Prostate gland (tissue), 2 donors: ENCODE measurements around the gene FHIT.

Experiments used
- CTCF ChIP-seq, 4 experiments: fragments of 200-600 bp in 2 of 4; fragments of 450-650 bp in 2 of 4; sonication (generic) in 2 of 4; IDR thresholded peaks; 1 replicate in 3 of 4; 2 replicates in 1 of 4; pipeline ENCODE4 v1.5.1; 2016 to 2019; ENCODE audit warnings: antibody characterized with exemption in 4 of 4, mild to moderate bottlenecking in 2 of 4, moderate library complexity in 2 of 4
- POLR2A ChIP-seq: fragments of 450-650 bp; IDR thresholded peaks from one replicate; pipeline ENCODE4 v1.6.1; 2016; ENCODE audit warnings: antibody characterized with exemption, mild to moderate bottlenecking
- POLR2AphosphoS5 ChIP-seq: sonication (generic); formaldehyde crosslinking; IDR thresholded peaks from one replicate; pipeline ENCODE4 v1.6.1; 2017; ENCODE audit warnings: antibody characterized with exemption

- no peak for TF ChIP-seq CTCF (IDR thresholded peaks at IDR 0.05)
- TF ChIP-seq POLR2A: no peak
- TF ChIP-seq POLR2AphosphoS5: no peak
These were observed 968.4 kb downstream of the FHIT start for GRCh38 chr3:60282866-60283265.
